ENCODE measurements around the gene DUSP9.
A peak's percentile ranks its signal among the peaks of the same experiment; 100 is the strongest.

The DUSP9 gene

GRCh38 chrX:153662266-153662665 lies 15.3 kb downstream of the DUSP9 start:
- Histone ChIP-seq H3K4me1 (ENCODE audit: insufficient read depth, low read length) (no peaks in the 10 kb centered on the region), H3K4me3 (ENCODE audit: low read depth in 1 of 2, low read length in 2 of 2) (no peak overlapping the region), H3K9ac (ENCODE audit: low read length) (no peak overlapping the region), H3K27me3 (ENCODE audit: control insufficient read depth in 1 of 2, insufficient read depth in 2 of 2, low read length in 2 of 2) (peaks cover 9 to 14% of the 10 kb centered on the region in 2 donors), H3K36me3 (ENCODE audit: insufficient read depth, low read length) (no peaks in the 10 kb centered on the region), H3K9me3 (ENCODE audit: low read length) (no peaks in the 10 kb centered on the region), H3K27ac (ENCODE audit: low read depth, low read length) (no peak overlapping the region)

- H3K9ac ChIP-seq (ENCODE audit: low read length): no peak overlapping the region
- no peak overlapping the region for H3K27ac ChIP-seq (ENCODE audit: low read depth, low read length)
- no peaks in the 10 kb centered on the region for H3K9me3 ChIP-seq (ENCODE audit: low read length)
- H3K27me3 ChIP-seq (ENCODE audit: control insufficient read depth in 1 of 2, insufficient read depth in 2 of 2, low read length in 2 of 2): peaks cover 9 to 22% of the 10 kb centered on the region in 2 donors
- no peaks in the 10 kb centered on the region for H3K36me3 ChIP-seq (ENCODE audit: insufficient read depth, low read length)
- no peak overlapping the region for H3K4me3 ChIP-seq (ENCODE audit: low read depth in 1 of 2, low read length in 2 of 2)
- no peaks in the 10 kb centered on the region for H3K4me1 ChIP-seq (ENCODE audit: insufficient read depth, low read length)
These were observed 18.8 kb downstream of the DUSP9 start for GRCh38 chrX:153665726-153666306.

- no peak overlapping the region for H3K27ac ChIP-seq (ENCODE audit: low read depth, low read length)
- no peak overlapping the region for H3K9ac ChIP-seq (ENCODE audit: low read length)
- no peaks in the 10 kb centered on the region for H3K36me3 ChIP-seq (ENCODE audit: insufficient read depth, low read length)
- no peak overlapping the region for H3K4me3 ChIP-seq (ENCODE audit: low read depth in 1 of 2, low read length in 2 of 2)
- no peaks in the 10 kb centered on the region for H3K4me1 ChIP-seq (ENCODE audit: insufficient read depth, low read length)
- H3K27me3 ChIP-seq (ENCODE audit: control insufficient read depth in 1 of 2, insufficient read depth in 2 of 2, low read length in 2 of 2): peaks cover 0 to 22% of the 10 kb centered on the region in 2 donors
- no peaks in the 10 kb centered on the region for H3K9me3 ChIP-seq (ENCODE audit: low read length)
These were observed 20.4 kb downstream of the DUSP9 start for GRCh38 chrX:153667281-153667955.

- Histone ChIP-seq H3K4me3 (ENCODE audit: low read depth in 1 of 2, low read length in 2 of 2) (no peak overlapping the region), H3K27ac (ENCODE audit: low read depth, low read length) (peak overlapping the region; percentile 5), H3K9ac (ENCODE audit: low read length) (no peak overlapping the region)
These were observed 21.0 kb downstream of the DUSP9 start for GRCh38 chrX:153667956-153668396.

GRCh38 chrX:153668423-153669173 lies 21.6 kb downstream of the DUSP9 start:
- Histone ChIP-seq H3K4me1 (ENCODE audit: insufficient read depth, low read length) (no peaks in the 10 kb centered on the region), H3K9me3 (ENCODE audit: low read length) (no peaks in the 10 kb centered on the region), H3K27ac (ENCODE audit: low read depth, low read length) (peak overlapping the region; percentile 5), H3K27me3 (ENCODE audit: control insufficient read depth in 1 of 2, insufficient read depth in 2 of 2, low read length in 2 of 2) (peaks cover 0 to 26% of the 10 kb centered on the region in 2 donors), H3K4me3 (ENCODE audit: low read depth in 1 of 2, low read length in 2 of 2) (no peak overlapping the region), H3K36me3 (ENCODE audit: insufficient read depth, low read length) (no peaks in the 10 kb centered on the region), H3K9ac (ENCODE audit: low read length) (no peak overlapping the region)

More at GRCh38 chrX:153667956-153668396, 21.0 kb downstream of the DUSP9 start:
- H3K4me1 ChIP-seq (ENCODE audit: insufficient read depth, low read length): no peaks in the 10 kb centered on the region
- H3K36me3 ChIP-seq (ENCODE audit: insufficient read depth, low read length): no peaks in the 10 kb centered on the region
- H3K9me3 ChIP-seq (ENCODE audit: low read length): no peaks in the 10 kb centered on the region
- peaks cover 0 to 23% of the 10 kb centered on the region in 2 donors for H3K27me3 ChIP-seq (ENCODE audit: control insufficient read depth in 1 of 2, insufficient read depth in 2 of 2, low read length in 2 of 2)

- Histone ChIP-seq H3K27me3 (ENCODE audit: control insufficient read depth in 1 of 2, insufficient read depth in 2 of 2, low read length in 2 of 2) (peaks cover 0 to 26% of the 10 kb centered on the region in 2 donors), H3K27ac (ENCODE audit: low read depth, low read length) (no peak overlapping the region), H3K4me3 (ENCODE audit: low read depth in 1 of 2, low read length in 2 of 2) (no peak overlapping the region), H3K4me1 (ENCODE audit: insufficient read depth, low read length) (no peaks in the 10 kb centered on the region), H3K9ac (ENCODE audit: low read length) (no peak overlapping the region), H3K36me3 (ENCODE audit: insufficient read depth, low read length) (no peaks in the 10 kb centered on the region), H3K9me3 (ENCODE audit: low read length) (no peaks in the 10 kb centered on the region)
These were observed 22.3 kb downstream of the DUSP9 start for GRCh38 chrX:153669174-153669890.

- no peaks in the 10 kb centered on the region for H3K4me1 ChIP-seq (ENCODE audit: insufficient read depth, low read length)
- H3K27ac ChIP-seq (ENCODE audit: low read depth, low read length): no peak overlapping the region
- no peak overlapping the region for H3K4me3 ChIP-seq (ENCODE audit: low read depth in 1 of 2, low read length in 2 of 2)
- H3K9me3 ChIP-seq (ENCODE audit: low read length): no peaks in the 10 kb centered on the region
- peaks cover 5 to 26% of the 10 kb centered on the region in 2 donors for H3K27me3 ChIP-seq (ENCODE audit: control insufficient read depth in 1 of 2, insufficient read depth in 2 of 2, low read length in 2 of 2)
- H3K9ac ChIP-seq (ENCODE audit: low read length): no peak overlapping the region
- H3K36me3 ChIP-seq (ENCODE audit: insufficient read depth, low read length): no peaks in the 10 kb centered on the region
These were observed 23.1 kb downstream of the DUSP9 start for GRCh38 chrX:153669901-153670731.

GRCh38 chrX:153670748-153671588 lies 24.0 kb downstream of the DUSP9 start:
- Histone ChIP-seq H3K27me3 (ENCODE audit: control insufficient read depth in 1 of 2, insufficient read depth in 2 of 2, low read length in 2 of 2) (peaks cover 5 to 26% of the 10 kb centered on the region in 2 donors), H3K9me3 (ENCODE audit: low read length) (no peaks in the 10 kb centered on the region), H3K27ac (ENCODE audit: low read depth, low read length) (no peak overlapping the region), H3K4me1 (ENCODE audit: insufficient read depth, low read length) (no peaks in the 10 kb centered on the region), H3K4me3 (ENCODE audit: low read depth in 1 of 2, low read length in 2 of 2) (no peak overlapping the region), H3K9ac (ENCODE audit: low read length) (no peak overlapping the region), H3K36me3 (ENCODE audit: insufficient read depth, low read length) (no peaks in the 10 kb centered on the region)

- Histone ChIP-seq H3K9ac (ENCODE audit: low read length) (no peak overlapping the region), H3K9me3 (ENCODE audit: low read length) (no peaks in the 10 kb centered on the region), H3K36me3 (ENCODE audit: insufficient read depth, low read length) (no peaks in the 10 kb centered on the region), H3K27me3 (ENCODE audit: control insufficient read depth in 1 of 2, insufficient read depth in 2 of 2, low read length in 2 of 2) (peaks cover 5 to 23% of the 10 kb centered on the region in 2 donors), H3K27ac (ENCODE audit: low read depth, low read length) (no peak overlapping the region), H3K4me1 (ENCODE audit: insufficient read depth, low read length) (no peaks in the 10 kb centered on the region), H3K4me3 (ENCODE audit: low read depth in 1 of 2, low read length in 2 of 2) (no peak overlapping the region)
These were observed 24.9 kb downstream of the DUSP9 start for GRCh38 chrX:153671589-153672530.
